ENCODE measurements around the gene DLG2.

Gene DLG2

DNA sequence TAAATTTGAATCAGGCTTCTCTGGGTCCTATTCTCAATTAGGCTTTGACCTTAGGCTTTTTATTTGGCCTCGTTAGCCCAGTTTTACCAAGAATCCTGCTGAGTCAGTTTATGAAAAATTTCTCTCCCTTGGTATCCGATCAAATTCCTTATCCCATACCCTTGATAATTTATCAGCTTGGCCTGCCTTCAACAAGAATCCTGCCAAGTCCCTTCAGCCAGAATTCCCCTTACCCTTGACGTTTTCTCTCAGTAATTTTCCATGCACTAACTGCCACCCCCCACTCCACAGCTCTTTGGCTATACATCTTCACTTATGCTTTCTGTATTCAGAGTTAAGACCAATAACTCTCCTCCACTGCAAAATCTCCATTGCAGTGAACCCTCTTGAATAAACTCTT, 1530.0 kb downstream of the DLG2 start:
- in situ Hi-C loops (cut with MboI; ENCODE audit: low sequenced_read_pairs): no loop called here

GRCh38 chr11:84091212-84091986, 1535.7 kb downstream of the DLG2 start:
- in situ Hi-C loops (cut with MboI; ENCODE audit: low sequenced_read_pairs): no loop called here

- in situ Hi-C loops (cut with MboI; ENCODE audit: low sequenced_read_pairs): no loop called here
Measured at GRCh38 chr11:84089072-84090057, 1537.8 kb downstream of the DLG2 start.

- in situ Hi-C loops (cut with MboI; ENCODE audit: low sequenced_read_pairs): no loop called here
Measured at GRCh38 chr11:84071851-84072250, 1555.3 kb downstream of the DLG2 start.

DNA sequence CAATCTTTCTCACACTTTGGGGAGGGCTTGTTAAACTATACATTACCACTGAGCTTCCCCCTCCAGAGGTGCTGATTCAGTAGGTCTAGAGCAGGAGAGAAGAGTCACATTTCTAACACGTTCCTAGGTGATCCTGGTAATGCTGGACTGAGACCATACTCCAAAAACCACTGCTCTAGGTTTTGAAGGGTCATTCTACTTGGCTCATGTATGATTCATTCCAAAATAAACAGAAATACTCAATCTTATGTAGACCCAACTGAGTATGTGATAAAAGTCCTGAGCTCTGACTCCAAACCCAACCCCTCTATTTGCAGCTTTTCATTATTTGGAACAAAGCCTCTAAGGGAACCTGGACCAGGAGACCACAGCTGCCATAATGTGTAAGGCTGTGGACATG, 1558.1 kb downstream of the DLG2 start:
- in situ Hi-C loops (cut with MboI; ENCODE audit: low sequenced_read_pairs): no loop called here

GRCh38 chr11:84061726-84062125, 1565.4 kb downstream of the DLG2 start:
- in situ Hi-C loops (cut with MboI; ENCODE audit: low sequenced_read_pairs): no loop called here

DNA sequence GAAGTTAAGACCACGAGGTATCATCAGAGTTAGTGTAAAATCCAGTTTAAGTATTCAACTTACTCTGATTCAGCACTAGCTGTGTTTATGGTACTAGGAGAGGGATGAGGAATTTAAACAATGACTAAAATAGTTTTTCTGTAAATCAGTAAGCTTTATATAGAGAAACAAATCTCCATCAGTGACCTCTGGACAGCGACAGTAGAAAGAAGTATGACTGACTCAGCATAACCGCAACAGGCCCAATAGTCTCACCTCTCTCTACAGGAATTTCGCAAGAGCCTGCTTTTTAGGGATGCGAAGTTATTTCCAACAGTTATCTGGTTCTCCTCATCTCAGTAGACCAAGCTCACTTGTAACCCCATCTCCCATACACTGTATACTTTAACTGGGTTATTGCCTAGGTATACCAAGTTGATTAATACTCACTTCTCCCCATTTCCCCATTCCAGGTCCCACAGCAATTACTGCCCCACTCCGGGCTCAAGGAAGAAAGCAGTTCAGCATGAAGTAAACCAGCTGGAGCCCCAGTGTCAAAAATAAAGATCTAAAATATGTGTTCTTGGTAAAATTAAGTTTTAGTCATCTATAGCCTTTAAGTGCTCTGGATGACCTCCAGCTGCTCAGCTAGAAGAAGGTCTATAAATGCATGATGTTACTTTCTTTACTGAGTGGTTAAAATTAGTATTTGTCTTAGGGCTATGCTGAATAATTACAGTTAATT, 1570.3 kb downstream of the DLG2 start:
- in situ Hi-C loops (cut with MboI; ENCODE audit: low sequenced_read_pairs): no loop called here

DNA sequence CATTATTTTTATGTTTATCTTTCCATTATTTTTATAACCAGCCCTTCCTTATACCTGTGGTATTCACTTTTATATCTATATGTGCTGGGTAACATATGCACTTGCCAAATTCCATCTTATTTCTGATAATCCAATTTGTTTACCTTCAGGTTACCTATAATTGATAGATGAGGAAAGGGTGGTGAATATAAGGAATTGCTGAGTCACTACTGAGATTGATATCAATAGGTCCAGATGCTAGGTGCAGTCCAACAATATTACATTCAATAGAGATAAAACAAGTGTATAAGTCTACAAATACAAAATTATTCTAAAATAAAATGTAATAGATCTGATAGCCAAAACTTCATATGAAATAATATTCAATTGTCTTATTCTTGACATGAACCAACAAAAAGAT, 1582.0 kb downstream of the DLG2 start:
- in situ Hi-C loops (cut with MboI; ENCODE audit: low sequenced_read_pairs): no loop called here

- in situ Hi-C loops (cut with MboI; ENCODE audit: low sequenced_read_pairs): no loop called here
Measured at GRCh38 chr11:84044706-84045105, 1582.4 kb downstream of the DLG2 start.

- in situ Hi-C loops (cut with MboI; ENCODE audit: low sequenced_read_pairs): no loop called here
Measured at GRCh38 chr11:84036664-84037194, 1590.4 kb downstream of the DLG2 start.

- in situ Hi-C loops (cut with MboI; ENCODE audit: low sequenced_read_pairs): no loop called here
Measured at GRCh38 chr11:84035645-84036044, 1591.5 kb downstream of the DLG2 start.

DNA sequence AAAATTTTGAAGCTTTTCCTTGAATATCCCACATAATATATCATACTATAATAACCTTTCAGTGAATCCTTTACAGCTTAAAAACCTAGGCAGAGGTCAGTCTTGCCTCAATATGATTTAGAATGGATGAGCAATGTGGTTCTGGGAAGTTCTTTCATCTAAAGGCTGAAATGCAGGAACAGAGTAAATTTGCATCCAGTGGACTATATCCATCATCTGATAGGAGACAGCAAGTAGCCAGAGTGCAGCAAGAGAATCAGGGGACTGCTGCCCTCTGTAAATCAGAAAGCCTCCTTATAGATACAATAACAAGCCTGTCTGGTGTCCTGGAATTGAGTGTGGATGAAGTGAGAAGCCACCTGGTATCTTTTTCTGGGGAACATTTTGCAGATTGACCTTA, 1592.7 kb downstream of the DLG2 start:
- in situ Hi-C loops (cut with MboI; ENCODE audit: low sequenced_read_pairs): no loop called here

- in situ Hi-C loops (cut with MboI; ENCODE audit: low sequenced_read_pairs): no loop called here
Measured at GRCh38 chr11:84024266-84024665, 1602.9 kb downstream of the DLG2 start.

DNA sequence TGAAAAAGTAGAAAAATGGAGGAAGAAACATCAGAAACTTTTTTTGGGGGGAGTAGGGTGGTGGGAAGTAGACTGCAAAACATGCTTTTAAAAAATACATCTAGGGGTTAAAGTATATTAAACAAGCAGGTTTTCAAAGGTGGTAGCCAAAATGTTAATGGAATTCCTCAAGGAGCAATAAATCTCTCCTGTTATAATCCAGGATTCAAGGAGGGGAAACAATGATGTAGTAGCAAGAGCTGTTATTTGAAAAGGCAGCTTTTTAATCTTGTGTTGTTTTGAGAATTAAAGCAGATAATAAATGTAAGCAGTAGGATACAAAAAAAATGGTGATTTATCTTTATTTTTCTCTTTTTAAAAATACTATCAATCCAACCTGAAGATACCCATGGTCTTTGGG, 1604.4 kb downstream of the DLG2 start:
- in situ Hi-C loops (cut with MboI; ENCODE audit: low sequenced_read_pairs): no loop called here

- in situ Hi-C loops (cut with MboI; ENCODE audit: low sequenced_read_pairs): no loop called here
Measured at GRCh38 chr11:84022201-84022600, 1604.9 kb downstream of the DLG2 start.

DNA sequence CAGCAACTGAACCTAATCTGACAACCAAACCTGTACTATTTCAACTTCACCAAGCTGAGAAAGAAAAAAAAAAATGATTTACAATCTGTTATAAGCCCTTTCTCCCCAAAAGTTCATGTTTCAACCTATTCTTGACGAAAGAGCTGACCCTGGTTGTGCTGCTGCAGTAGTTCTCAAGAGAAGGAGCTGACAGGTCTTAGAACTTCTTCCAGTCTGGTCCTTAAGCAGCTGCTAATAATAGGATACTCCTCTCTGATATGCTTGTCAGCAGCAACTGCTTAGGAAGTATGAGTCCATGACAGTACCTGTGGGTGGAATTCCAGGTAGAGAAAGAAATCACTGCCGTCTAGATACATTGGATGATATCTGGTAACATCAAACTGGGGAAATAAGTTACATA, 1605.9 kb downstream of the DLG2 start:
- in situ Hi-C loops (cut with MboI; ENCODE audit: low sequenced_read_pairs): no loop called here

DNA sequence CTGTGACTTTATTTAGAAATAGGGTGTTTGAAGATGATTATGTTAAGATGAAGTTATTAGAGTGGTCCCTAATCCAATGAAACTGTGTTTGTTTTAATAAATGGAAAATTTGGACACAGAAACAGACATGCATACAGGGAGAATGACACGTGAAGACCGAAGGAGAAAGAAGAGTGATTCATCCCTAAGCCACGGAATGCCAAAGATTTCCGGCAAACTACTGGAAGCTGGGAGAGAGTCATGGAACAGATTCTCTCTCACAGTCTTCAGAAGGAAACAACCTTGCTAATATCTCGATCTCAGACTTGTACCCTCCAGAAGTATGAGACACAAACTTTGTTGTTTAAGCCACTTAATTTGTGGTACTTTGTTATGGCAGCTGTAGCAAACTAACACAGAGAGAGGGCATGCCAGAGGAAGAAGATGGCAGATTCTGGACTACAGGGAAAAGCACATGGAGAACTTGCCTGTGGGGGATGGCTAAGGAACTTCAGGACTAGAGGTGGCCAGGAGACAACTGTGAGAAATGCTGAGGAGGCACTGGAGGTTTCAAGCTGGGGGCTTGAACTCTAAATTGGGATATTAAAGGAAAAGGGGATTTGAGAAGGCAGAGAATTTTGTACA, 1607.5 kb downstream of the DLG2 start:
- in situ Hi-C loops (cut with MboI; ENCODE audit: low sequenced_read_pairs): no loop called here

- in situ Hi-C loops (cut with MboI; ENCODE audit: low sequenced_read_pairs): no loop called here
Measured at GRCh38 chr11:84014539-84014938, 1612.6 kb downstream of the DLG2 start.

GRCh38 chr11:84012171-84012826, 1614.8 kb downstream of the DLG2 start:
- in situ Hi-C loops (cut with MboI; ENCODE audit: low sequenced_read_pairs): no loop called here

DNA sequence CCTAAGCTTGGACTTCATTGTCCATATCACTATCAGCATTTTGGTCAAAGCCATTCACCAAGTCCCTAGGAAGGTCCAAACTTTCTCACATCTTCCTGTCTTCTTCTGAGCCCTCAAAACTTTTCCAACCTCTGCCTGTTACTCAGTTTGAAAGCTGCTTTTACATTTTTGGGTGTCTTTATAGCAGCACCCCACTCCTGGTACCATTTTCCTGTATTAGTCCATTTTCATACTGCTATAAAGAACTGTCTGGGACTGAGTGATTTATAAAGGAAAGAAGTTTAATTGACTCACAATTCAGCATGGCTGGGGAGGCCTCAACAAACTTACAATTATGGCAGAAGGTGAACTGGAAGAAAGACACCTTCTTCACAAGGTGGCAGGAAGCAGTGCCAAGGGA, 1624.0 kb downstream of the DLG2 start:
- in situ Hi-C loops (cut with MboI; ENCODE audit: low sequenced_read_pairs): no loop called here

Data from HL-60/S4 treated with phorbol 12-myristate 13-acetate at 8.2 ng/mL for 4 days and 3 days (cell line).